Endothelial cell (in vitro differentiated cells): ENCODE data around the gene MORN3. TPM values are rescaled to one million over a fixed set of nuclear protein-coding genes. Genes with fewer than 3 reads are reported as not detected.
"Not testable (repeated sequence)": the region's sequence is repeated elsewhere in the genome, so short reads cannot be mapped to it uniquely, and the experiment has no call there.

Experiments
- DNase-seq: peaks from one replicate; pipeline ENCODE4 v3.0.0; 2021; ENCODE audit warnings: low spot score
- H3K27ac Mint-ChIP-seq: one replicate; pipeline ENCODE4 v1.8.0; 2021; ENCODE audit warnings: mixed read lengths, inconsistent platforms; ENCODE audit not compliant: unreplicated experiment
- H3K27me3 Mint-ChIP-seq: one replicate; pipeline ENCODE4 v1.8.0; 2021; ENCODE audit warnings: mild to moderate bottlenecking, moderate library complexity, mixed read lengths, inconsistent platforms; ENCODE audit not compliant: unreplicated experiment
- H3K36me3 Mint-ChIP-seq: one replicate; pipeline ENCODE4 v1.8.0; 2021; ENCODE audit warnings: mild to moderate bottlenecking, low read depth, mixed read lengths, inconsistent platforms; ENCODE audit not compliant: unreplicated experiment
- H3K4me1 Mint-ChIP-seq: one replicate; pipeline ENCODE4 v1.8.0; 2021; ENCODE audit warnings: mild to moderate bottlenecking, mixed read lengths, inconsistent platforms; ENCODE audit not compliant: unreplicated experiment
- H3K4me3 Mint-ChIP-seq: one replicate; pipeline ENCODE4 v1.8.0; 2021; ENCODE audit warnings: mild to moderate bottlenecking, mixed read lengths, inconsistent platforms; ENCODE audit not compliant: unreplicated experiment
- H3K9me3 Mint-ChIP-seq: one replicate; pipeline ENCODE4 v1.8.0; 2021; ENCODE audit warnings: mixed read lengths, inconsistent platforms; ENCODE audit not compliant: unreplicated experiment
- total RNA-seq: library from RNA; stranded (reverse); fragmentation: NEBNext Ultra II Directional; extraction: Animal tissue kit (Norgen Biotek cat#: 25700); gene quantifications from one replicate; pipeline ENCODE4 v1.2.1, GENCODE V29; 2021; ENCODE audit not compliant: unreplicated experiment
- TF ChIP-seq, protein P1 (sequence below): fragments of 200-600 bp; sonication (generic); IDR thresholded peaks from one replicate; pipeline ENCODE4 v1.5.0; 2021; ENCODE audit warnings: antibody characterized with exemption; ENCODE audit not compliant: unreplicated experiment

Gene MORN3
- total RNA-seq, 1 donor from 2014 or later: 1.2 TPM

DNA sequence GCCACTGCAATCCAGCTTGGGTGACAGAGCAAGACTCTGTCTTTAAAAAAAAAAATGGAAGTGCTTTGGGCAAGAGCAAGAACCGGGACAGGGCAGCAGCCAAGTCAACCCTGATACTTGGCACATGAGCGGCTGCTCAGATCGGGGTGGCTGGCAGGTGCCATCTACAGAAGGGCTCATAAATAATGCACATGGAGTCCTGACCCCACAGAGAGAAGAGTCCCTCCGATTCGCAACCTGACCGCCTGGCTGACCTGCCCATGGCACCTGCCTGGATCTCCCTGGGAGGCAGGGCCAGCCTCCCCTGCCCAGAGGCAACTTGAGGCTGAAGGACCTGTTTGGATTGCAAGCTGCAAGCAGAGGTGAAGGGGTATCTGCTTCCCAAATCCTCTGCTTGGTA, 33.5 kb upstream of the MORN3 start:
- TF ChIP-seq, protein P1, sequence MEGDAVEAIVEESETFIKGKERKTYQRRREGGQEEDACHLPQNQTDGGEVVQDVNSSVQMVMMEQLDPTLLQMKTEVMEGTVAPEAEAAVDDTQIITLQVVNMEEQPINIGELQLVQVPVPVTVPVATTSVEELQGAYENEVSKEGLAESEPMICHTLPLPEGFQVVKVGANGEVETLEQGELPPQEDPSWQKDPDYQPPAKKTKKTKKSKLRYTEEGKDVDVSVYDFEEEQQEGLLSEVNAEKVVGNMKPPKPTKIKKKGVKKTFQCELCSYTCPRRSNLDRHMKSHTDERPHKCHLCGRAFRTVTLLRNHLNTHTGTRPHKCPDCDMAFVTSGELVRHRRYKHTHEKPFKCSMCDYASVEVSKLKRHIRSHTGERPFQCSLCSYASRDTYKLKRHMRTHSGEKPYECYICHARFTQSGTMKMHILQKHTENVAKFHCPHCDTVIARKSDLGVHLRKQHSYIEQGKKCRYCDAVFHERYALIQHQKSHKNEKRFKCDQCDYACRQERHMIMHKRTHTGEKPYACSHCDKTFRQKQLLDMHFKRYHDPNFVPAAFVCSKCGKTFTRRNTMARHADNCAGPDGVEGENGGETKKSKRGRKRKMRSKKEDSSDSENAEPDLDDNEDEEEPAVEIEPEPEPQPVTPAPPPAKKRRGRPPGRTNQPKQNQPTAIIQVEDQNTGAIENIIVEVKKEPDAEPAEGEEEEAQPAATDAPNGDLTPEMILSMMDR: no peak
- Mint-ChIP-seq H3K27ac (no peak overlapping the region), H3K4me1 (no peaks in the 10 kb centered on the region), H3K4me3 (no peak overlapping the region), H3K36me3 (no peaks in the 10 kb centered on the region), H3K27me3 (peaks cover 6% of the 10 kb centered on the region), H3K9me3 (no peaks in the 10 kb centered on the region)
- DNase-seq: no peak

DNA sequence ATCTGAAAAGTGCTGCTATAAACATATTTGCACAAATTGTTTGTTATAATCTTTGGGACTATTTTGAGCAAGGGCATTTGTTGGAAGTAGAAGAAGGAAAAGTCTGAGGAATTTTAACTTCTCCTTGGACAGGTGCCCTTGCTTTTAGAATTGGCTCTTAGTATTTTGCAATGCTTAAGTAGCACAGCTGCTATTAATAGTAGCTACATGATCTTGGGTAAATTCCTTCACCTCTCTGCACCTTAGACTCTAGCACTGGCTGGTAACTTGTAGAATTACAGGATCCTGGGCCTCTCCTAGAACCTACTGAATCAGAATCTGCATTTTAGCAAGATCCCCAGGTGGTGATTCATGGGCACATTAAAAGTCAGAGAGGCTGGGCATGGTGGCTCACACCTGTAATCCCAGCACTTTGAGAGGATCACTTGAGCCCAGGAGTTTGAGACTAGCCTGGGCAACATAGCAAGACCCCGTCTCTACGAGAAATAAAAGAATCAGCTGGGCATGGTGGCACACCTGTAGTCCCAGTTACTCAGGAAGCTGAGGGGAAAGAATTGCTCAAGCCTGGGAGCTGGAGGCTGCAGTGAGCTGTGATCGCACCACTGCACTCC, 32.3 kb upstream of the MORN3 start:
- no peak for DNase-seq
- Mint-ChIP-seq H3K27ac (no peak overlapping the region), H3K27me3 (peaks cover 7% of the 10 kb centered on the region), H3K4me1 (no peaks in the 10 kb centered on the region), H3K9me3 (no peaks in the 10 kb centered on the region), H3K4me3 (no peak overlapping the region), H3K36me3 (no peaks in the 10 kb centered on the region)
- TF ChIP-seq, protein P1: no peak

GRCh38 chr12:121697861-121698260, 28.4 kb upstream of the MORN3 start:
- H3K4me3 Mint-ChIP-seq, H3K4me1 Mint-ChIP-seq, H3K27me3 Mint-ChIP-seq, H3K36me3 Mint-ChIP-seq, H3K27ac Mint-ChIP-seq, DNase-seq, H3K9me3 Mint-ChIP-seq: not testable (repeated sequence)

- DNase-seq: peak; percentile 25
- Mint-ChIP-seq H3K27ac (no peak overlapping the region), H3K4me1 (no peaks in the 10 kb centered on the region), H3K9me3 (no peaks in the 10 kb centered on the region), H3K4me3 (no peak overlapping the region), H3K27me3 (peaks cover 2% of the 10 kb centered on the region), H3K36me3 (no peaks in the 10 kb centered on the region)
- TF ChIP-seq, protein P1: peak; percentile 92
Measured at GRCh38 chr12:121697093-121697698, 27.7 kb upstream of the MORN3 start.

DNA sequence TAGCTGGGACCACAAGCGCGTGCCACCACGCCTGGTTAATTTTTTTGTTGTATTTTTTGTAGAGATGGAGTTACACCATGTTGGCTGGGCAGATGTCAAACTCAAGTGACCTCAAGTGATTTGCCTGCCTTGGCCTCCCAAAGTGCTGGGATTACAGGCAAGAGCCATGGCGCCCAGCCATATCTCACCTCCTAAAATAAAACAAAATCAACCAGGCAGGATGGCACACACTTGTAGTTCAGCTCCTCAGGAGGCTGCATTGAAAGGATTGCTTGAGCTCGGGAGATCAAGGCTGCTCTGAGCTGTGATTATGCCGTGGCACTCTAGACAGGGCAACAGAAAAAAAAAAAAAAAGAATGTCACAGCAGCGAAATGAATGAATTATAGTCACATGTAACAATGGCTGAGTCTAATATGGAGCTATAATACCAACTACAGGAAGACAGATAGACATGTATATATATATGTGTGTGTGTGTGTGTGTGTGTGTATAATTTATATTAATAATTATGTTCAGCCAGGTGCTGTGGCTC, 23.8 kb upstream of the MORN3 start:
- TF ChIP-seq, protein P1: no peak
- Mint-ChIP-seq H3K27me3 (peaks cover 2% of the 10 kb centered on the region), H3K9me3 (no peaks in the 10 kb centered on the region), H3K27ac (no peak overlapping the region), H3K4me3 (no peak overlapping the region), H3K4me1 (no peaks in the 10 kb centered on the region), H3K36me3 (no peaks in the 10 kb centered on the region)
- no peak for DNase-seq

GRCh38 chr12:121692744-121693143, 23.3 kb upstream of the MORN3 start:
- H3K27me3 Mint-ChIP-seq, H3K4me1 Mint-ChIP-seq, DNase-seq: not testable (repeated sequence)

More at GRCh38 chr12:121692744-121693143, 23.3 kb upstream of the MORN3 start:
- H3K4me3 Mint-ChIP-seq, H3K9me3 Mint-ChIP-seq, H3K27ac Mint-ChIP-seq, H3K36me3 Mint-ChIP-seq: not testable (repeated sequence)
